Chondrocyte (in vitro differentiated cells): ENCODE measurements around the gene VARS2. TPM values are rescaled to one million over a fixed set of nuclear protein-coding genes. Genes with fewer than 3 reads are reported as not detected.
A peak's percentile ranks its signal among the peaks of the same experiment; 100 is the strongest.

Source experiments
- DNase-seq: peaks from one replicate; pipeline ENCODE4 v3.0.0; 2021; ENCODE audit warnings: mixed read lengths, low spot score
- H3K27ac Mint-ChIP-seq: one replicate; pipeline ENCODE4 v1.8.0; 2021; ENCODE audit warnings: mild to moderate bottlenecking, moderate library complexity, mixed read lengths; ENCODE audit not compliant: unreplicated experiment
- H3K27me3 Mint-ChIP-seq: 2 replicates; pipeline ENCODE4 v1.8.0; 2021; ENCODE audit warnings: low read depth, mixed read lengths
- H3K36me3 Mint-ChIP-seq: 2 replicates; pipeline ENCODE4 v1.8.0; 2021; ENCODE audit warnings: low read depth, mixed read lengths
- H3K4me1 Mint-ChIP-seq: 2 replicates; pipeline ENCODE4 v1.8.0; 2021; ENCODE audit warnings: low read depth, mild to moderate bottlenecking, mixed read lengths
- H3K4me3 Mint-ChIP-seq: one replicate; pipeline ENCODE4 v1.8.0; 2021; ENCODE audit warnings: mild to moderate bottlenecking, moderate library complexity, mixed read lengths; ENCODE audit not compliant: unreplicated experiment
- H3K9me3 Mint-ChIP-seq: 2 replicates; pipeline ENCODE4 v1.8.0; 2021; ENCODE audit warnings: low read depth, mixed read lengths
- microRNA-seq: library from miRNA; unstranded; fragments of <30 nt; microRNA quantifications from one replicate; pipeline ENCODE4 v1.2.0, GENCODE V29; 2020; ENCODE audit warnings: borderline number of aligned reads
- total RNA-seq: library from RNA; stranded (reverse); gene quantifications from 3 replicates; pipeline ENCODE4 v1.2.1, GENCODE V29; 2021
- TF ChIP-seq, protein P1 (sequence below): fragments of 200-600 bp; sonication (generic); IDR thresholded peaks from 2 replicates; pipeline ENCODE4 v1.5.0; 2021; ENCODE audit warnings: antibody characterized with exemption, mild to moderate bottlenecking, moderate library complexity

The VARS2 gene
- total RNA-seq, 1 donor from 2014 or later: 33.1 TPM

DNA sequence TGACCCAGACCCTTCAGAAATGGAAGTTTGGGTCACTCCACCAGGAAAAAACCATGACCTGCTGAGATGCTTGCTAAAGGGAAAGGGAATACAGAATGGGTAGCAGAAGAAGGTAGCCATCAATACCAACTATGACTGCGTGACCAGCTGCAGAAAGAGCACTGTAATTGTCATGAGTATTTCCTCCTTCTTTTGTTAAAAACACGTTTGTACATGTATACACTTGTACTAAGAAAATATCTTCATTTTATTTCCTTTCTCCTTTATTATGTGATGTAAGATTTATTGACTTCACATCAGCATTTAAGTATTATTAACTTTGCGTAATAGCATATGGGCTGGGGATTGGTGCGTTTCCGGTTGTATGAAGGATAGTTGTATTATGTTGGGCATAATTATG is 56.9 kb downstream of the VARS2 start:
- TF ChIP-seq, protein P1, sequence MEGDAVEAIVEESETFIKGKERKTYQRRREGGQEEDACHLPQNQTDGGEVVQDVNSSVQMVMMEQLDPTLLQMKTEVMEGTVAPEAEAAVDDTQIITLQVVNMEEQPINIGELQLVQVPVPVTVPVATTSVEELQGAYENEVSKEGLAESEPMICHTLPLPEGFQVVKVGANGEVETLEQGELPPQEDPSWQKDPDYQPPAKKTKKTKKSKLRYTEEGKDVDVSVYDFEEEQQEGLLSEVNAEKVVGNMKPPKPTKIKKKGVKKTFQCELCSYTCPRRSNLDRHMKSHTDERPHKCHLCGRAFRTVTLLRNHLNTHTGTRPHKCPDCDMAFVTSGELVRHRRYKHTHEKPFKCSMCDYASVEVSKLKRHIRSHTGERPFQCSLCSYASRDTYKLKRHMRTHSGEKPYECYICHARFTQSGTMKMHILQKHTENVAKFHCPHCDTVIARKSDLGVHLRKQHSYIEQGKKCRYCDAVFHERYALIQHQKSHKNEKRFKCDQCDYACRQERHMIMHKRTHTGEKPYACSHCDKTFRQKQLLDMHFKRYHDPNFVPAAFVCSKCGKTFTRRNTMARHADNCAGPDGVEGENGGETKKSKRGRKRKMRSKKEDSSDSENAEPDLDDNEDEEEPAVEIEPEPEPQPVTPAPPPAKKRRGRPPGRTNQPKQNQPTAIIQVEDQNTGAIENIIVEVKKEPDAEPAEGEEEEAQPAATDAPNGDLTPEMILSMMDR: no peak
- no peak overlapping the region for H3K27ac Mint-ChIP-seq
- no peaks in the 10 kb centered on the region for H3K4me1 Mint-ChIP-seq
- H3K9me3 Mint-ChIP-seq: no peaks in the 10 kb centered on the region
- DNase-seq: no peak
- no peaks in the 10 kb centered on the region for H3K36me3 Mint-ChIP-seq
- no peak overlapping the region for H3K4me3 Mint-ChIP-seq
- H3K27me3 Mint-ChIP-seq: peaks cover 20% of the 10 kb centered on the region

DNA sequence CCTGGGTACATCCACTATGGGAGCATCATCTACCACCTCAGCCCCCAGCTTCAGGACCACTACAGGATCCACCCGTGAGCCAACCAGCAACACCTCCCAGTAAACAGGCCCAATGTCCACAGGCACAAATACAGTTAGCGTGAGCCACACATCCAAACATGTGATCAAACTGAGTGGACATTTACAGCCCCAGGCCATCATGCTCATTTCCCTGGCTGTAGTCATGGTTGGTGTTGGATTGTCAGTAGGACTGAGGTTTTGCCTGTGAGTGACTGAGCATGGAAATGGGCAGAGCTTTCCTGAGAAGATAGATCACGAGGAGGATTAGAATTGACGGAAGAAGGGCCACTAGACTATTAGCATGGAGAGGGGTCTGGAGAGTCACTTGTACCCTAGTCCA is 58.8 kb downstream of the VARS2 start:
- H3K9me3 Mint-ChIP-seq: no peaks in the 10 kb centered on the region
- no peak overlapping the region for H3K4me3 Mint-ChIP-seq
- no peaks in the 10 kb centered on the region for H3K4me1 Mint-ChIP-seq
- peaks cover 15% of the 10 kb centered on the region for H3K27me3 Mint-ChIP-seq
- no peaks in the 10 kb centered on the region for H3K36me3 Mint-ChIP-seq
- H3K27ac Mint-ChIP-seq: no peak overlapping the region
- no peak for DNase-seq
- TF ChIP-seq, protein P1: no peak

DNA sequence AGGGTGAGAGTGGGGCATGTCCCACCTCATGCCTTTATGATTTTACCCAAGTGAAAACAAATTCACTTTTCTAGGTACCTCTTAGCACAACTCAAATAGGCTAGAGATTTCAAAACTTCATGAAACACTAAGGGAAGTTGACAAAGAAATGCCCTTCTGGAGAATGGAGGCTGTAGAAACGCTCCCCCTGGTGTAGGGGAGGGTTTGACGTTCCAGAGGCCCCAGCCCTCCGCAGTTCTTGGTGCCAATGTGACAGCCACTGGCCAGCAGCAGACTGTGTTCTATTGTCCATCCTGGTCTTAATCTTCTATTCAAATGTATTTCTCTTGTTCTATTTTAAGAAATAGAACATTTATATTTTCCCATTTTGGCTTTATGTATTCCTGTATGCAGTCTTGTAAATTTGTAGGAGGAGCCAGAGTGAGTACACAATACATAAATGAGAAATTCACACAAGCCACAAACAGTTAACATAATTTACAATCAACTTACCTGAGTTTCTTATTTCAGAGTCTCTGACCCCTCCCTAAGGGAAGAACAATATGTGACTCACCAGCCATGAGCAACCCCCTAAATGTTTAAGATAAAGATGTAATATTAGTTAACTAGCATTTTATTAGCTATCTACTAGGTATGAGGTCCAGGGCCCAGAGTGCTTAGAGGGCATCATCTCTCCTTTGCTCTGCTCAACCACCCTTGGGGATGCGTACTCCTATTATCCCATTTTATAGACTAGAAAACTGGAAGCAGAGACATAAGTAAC is 60.6 kb downstream of the VARS2 start:
- Mint-ChIP-seq H3K27me3 (peaks cover 19% of the 10 kb centered on the region), H3K4me3 (no peak overlapping the region)

More for the DNA sequence above, 60.6 kb downstream of the VARS2 start:
- DNase-seq: no peak
- Mint-ChIP-seq H3K27ac (no peak overlapping the region), H3K36me3 (no peaks in the 10 kb centered on the region), H3K9me3 (no peaks in the 10 kb centered on the region), H3K4me1 (peaks cover 7% of the 10 kb centered on the region)
- TF ChIP-seq, protein P1: no peak

Small RNA genes lying within 50 kb of the gene (microRNA-seq; reads per million reads assigned to microRNA genes)
- gene MIR4640: 7.2 reads per million, percentile 12 among the genes with 10 or more reads in this experiment

Other genes with a start within 250 kb of the VARS2 start
- 20.4 to 29.6 TPM (median 22.6 TPM) in 3 replicates for gene DHX16, start 241.2 kb upstream of the VARS2 start, total RNA-seq
- gene PPP1R18, start 227.6 kb upstream of the VARS2 start, total RNA-seq: 99.9 to 171 TPM (median 165 TPM) in 3 replicates
- gene NRM, start 223.3 kb upstream of the VARS2 start, total RNA-seq: 18.6 to 26.3 TPM (median 20.0 TPM) in 3 replicates
- 25.5 to 33.5 TPM (median 33.1 TPM) in 3 replicates for gene MDC1, start 197.0 kb upstream of the VARS2 start, total RNA-seq
- 681 to 975 TPM (median 692 TPM) in 3 replicates for gene TUBB, start 193.9 kb upstream of the VARS2 start, total RNA-seq
- 66.8 to 72.7 TPM (median 69.1 TPM) in 3 replicates for gene FLOT1, start 171.6 kb upstream of the VARS2 start, total RNA-seq
- gene IER3, start 169.7 kb upstream of the VARS2 start, total RNA-seq: 332 to 354 TPM (median 333 TPM) in 3 replicates
- 112 to 157 TPM (median 117 TPM) in 3 replicates for gene DDR1, start 29.7 kb upstream of the VARS2 start, total RNA-seq
- gene GTF2H4, start 6.0 kb upstream of the VARS2 start, total RNA-seq: 39.5 to 54.6 TPM (median 40.1 TPM) in 3 replicates
- gene SFTA2, start 17.9 kb downstream of the VARS2 start, total RNA-seq: not detected in 3 replicates
- 0.07 TPM in 1 of 3 replicates, not detected in the others for gene MUCL3, start 26.7 kb downstream of the VARS2 start, total RNA-seq
- not detected in 3 replicates for gene MUC21, start 69.5 kb downstream of the VARS2 start, total RNA-seq
- gene MUC22, start 96.2 kb downstream of the VARS2 start, total RNA-seq: not detected in 3 replicates
- gene C6orf15, start 198.3 kb downstream of the VARS2 start, total RNA-seq: 0.37 TPM in 1 of 3 replicates, not detected in the others
- 4.2 to 6.0 TPM (median 5.5 TPM) in 3 replicates for gene PSORS1C1, start 200.6 kb downstream of the VARS2 start, total RNA-seq
- gene CDSN, start 206.2 kb downstream of the VARS2 start, total RNA-seq: 0.12 TPM in 1 of 3 replicates, not detected in the others
- gene PSORS1C2, start 224.8 kb downstream of the VARS2 start, total RNA-seq: not detected in 3 replicates
- gene CCHCR1, start 243.6 kb downstream of the VARS2 start, total RNA-seq: 11.2 to 18.3 TPM (median 13.4 TPM) in 3 replicates
- gene TCF19, start 244.4 kb downstream of the VARS2 start, total RNA-seq: 7.4 to 22.4 TPM (median 7.9 TPM) in 3 replicates